Adipose tissue (tissue), 3 donors: ENCODE data around the gene RPTOR. TPM values are rescaled to one million over a fixed set of nuclear protein-coding genes. Genes with fewer than 3 reads are reported as not detected.
"Not testable (repeated sequence)": the region's sequence is repeated elsewhere in the genome, so short reads cannot be mapped to it uniquely, and the experiment has no call there.

Experiments
- H3K27ac ChIP-seq: one replicate; pipeline ENCODE4 v1.5.1; 2013; ENCODE audit warnings: low read depth, low read length
- WGBS, 3 donors: extraction: QIAGEN DNeasy Blood & Tissue Kit; methylation state at CpG; one replicate each; pipeline ENCODE4 v1.1.7; 2013; 5-methylcytosine and 5-hydroxymethylcytosine counted together
- polyA plus RNA-seq, 3 donors: library from polyadenylated mRNA; stranded (reverse); fragments of 200-250 nt; gene quantifications; one replicate each; pipeline ENCODE4 v1.2.3, GENCODE V29; 2013
- donor health status: healthy with polysubstance abuse.
- donor health status: Bipolar disorder and iron deficiency.
- donor health status: healthy.

Gene RPTOR
- polyA plus RNA-seq, 3 donors, result 5.8 to 13.2 (median 7.5) TPM

GRCh38 chr17:80691784-80692183 is 147.1 kb downstream of the RPTOR start:
- WGBS, 3 donors, result 95 to 96% (median 96%) methylated on average over 10 of the region's 10 CpGs
- no peak overlapping the region for H3K27ac ChIP-seq

DNA sequence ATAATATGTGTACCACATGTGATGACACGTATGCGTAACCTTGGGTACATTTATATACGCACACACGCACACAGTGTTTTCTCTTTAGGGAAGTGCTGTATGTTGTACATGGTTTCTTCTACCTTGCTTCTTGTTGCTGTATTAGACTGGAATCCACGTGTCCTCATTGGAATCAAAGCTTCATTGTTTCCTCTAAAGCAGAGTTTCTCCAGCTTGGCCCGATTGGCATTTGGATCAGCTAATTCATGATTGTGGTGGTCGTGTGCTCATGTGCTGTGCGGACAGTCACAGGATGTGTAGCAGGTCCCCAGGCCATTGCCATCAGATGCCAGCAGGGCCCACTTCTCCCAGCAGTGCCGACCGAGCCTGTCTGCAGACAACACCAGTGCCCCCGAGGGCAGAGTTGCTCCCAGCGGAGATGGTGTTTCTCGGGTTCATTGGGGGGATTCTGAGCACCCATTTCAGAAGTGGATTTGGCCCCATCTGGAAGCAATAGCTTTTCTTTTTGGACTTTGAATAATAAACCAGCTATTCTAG is 148.4 kb downstream of the RPTOR start:
- WGBS, 3 donors, result 84 to 87% (median 86%) methylated on average over 13 of the region's 13 CpGs
- H3K27ac ChIP-seq, result no peak overlapping the region

DNA sequence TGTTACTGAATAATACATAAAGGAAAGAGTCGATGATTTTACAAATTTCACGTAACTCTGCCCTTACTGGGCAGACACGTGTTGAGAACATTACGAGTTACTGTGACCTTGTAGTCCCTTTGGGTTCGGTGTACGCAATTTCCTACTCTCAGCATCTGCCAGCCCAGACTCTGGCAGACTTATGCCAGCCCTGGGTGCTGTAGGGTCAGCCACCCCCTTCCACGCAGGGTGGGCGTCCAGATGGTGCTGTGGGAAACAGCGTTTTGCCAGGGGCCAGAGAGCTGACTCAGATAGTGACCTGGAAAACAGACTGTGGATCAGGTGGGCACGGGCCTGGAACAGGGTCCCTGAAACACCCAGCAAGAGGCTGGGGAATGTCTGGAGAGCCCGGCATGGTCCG is 148.9 kb downstream of the RPTOR start:
- 70 to 90% (median 73%) methylated on average over 12 of the region's 12 CpGs for WGBS, 3 donors
- H3K27ac ChIP-seq, result no peak overlapping the region

- WGBS, 3 donors, result 83 to 88% (median 86%) methylated on average over 28 of the region's 28 CpGs
- no peak overlapping the region for H3K27ac ChIP-seq
Measured at GRCh38 chr17:80694085-80694991, 149.7 kb downstream of the RPTOR start.

- WGBS, 3 donors, result 55 to 86% (median 85%) methylated on average over 28 of the region's 28 CpGs
Measured at GRCh38 chr17:80694992-80695912, 150.6 kb downstream of the RPTOR start.

DNA sequence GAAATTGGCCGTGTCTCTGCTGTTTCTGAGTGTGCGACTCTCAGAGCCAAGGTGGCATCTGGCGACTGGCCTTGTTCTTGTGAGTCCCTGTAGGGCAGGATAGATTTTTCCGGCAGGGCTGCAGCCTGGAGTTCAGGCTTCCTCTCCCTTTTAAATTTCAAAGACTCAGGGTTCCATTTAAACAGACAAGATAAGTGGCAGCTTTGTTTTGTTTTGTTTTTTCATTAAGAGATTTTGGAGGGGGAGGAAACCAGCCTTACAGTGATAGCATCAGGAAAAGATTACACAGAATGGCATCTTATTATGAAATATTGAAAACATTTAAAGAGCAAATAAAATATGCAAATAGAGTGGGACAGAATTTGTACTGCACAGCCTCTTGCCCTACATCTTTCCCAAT is 151.3 kb downstream of the RPTOR start:
- no peak overlapping the region for H3K27ac ChIP-seq
- 22 to 71% (median 69%) methylated on average over 4 of the region's 4 CpGs for WGBS, 3 donors

More at GRCh38 chr17:80694992-80695912, 150.6 kb downstream of the RPTOR start:
- H3K27ac ChIP-seq, result no peak overlapping the region

- H3K27ac ChIP-seq, result no peak overlapping the region
- 83 to 89% (median 88%) methylated on average over 14 of the region's 14 CpGs for WGBS, 3 donors
Measured at GRCh38 chr17:80696456-80696855, 151.8 kb downstream of the RPTOR start.

GRCh38 chr17:80696964-80697363 is 152.3 kb downstream of the RPTOR start:
- H3K27ac ChIP-seq, result no peak overlapping the region
- WGBS, 3 donors, result 89 to 93% (median 90%) methylated on average over 5 of the region's 5 CpGs

GRCh38 chr17:80698297-80698696 is 153.7 kb downstream of the RPTOR start:
- H3K27ac ChIP-seq, result no peak overlapping the region
- 82 to 95% (median 84%) methylated on average over 13 to 14 of the region's 14 CpGs for WGBS, 3 donors

GRCh38 chr17:80699205-80699604 is 154.6 kb downstream of the RPTOR start:
- 92 to 100% (median 95%) methylated on average over 3 of the region's 3 CpGs for WGBS, 3 donors
- H3K27ac ChIP-seq, result not testable (repeated sequence)

DNA sequence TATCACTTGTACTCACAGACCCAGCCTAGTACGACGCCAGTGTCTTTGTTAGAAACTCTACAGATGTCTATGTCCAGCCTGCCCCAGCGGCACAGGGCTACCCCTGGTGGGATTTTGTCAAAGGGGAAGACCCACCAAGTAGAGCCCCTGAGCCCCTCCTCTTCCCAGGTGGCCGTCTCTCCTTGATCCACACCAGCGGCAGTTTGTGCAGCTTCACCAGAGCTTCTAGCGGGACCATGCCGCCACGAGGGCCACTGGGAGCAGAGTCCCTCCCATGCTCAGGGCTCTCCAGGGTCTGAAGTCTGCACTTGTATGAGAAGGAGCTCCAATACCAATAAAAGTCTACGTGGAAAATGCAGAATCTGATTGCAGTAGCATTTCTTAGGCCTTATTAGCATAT is 157.1 kb downstream of the RPTOR start:
- 92 to 94% (median 94%) methylated on average over 9 of the region's 9 CpGs for whole genome bisulfite sequencing, 3 donors
- H3K27ac ChIP-seq, result no peak overlapping the region

DNA sequence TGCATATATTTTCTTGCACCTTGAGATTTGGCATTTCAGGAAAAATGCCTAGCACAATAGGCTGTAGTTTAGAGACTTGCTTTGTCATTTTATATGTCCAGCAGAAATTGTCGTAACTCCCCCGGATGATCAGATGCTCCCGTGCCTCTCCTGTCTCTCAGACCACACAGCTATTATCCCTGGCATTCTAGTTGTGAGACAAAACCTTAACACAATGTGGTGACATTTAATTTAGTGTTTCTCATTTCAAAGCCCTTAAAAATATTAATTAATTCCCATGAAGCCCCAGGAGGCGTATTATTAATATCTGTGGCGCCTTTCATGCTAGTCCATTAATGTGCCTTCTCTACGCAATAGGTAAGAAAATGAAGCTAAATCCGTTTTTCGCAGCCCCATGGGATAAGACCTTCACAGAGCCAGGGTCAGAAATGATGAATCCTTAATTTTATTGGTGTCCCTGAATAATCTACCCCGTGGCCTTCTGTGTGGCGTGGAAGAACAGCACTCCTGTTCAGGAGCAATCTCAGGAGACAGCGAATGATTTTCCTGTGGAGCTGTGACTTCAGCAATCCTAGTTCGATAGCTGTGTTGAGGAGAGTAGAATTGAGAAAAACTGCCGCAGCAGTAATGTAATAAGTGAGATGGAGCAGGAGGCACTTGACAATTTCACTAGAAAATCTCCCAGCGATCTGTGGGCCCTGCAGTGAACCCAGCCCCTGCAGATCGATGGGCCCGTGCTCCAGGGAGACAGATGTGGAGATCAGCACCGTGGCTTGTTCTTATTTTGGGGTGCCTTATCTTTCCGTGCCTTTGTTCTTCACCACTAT is 157.9 kb downstream of the RPTOR start:
- 88 to 92% (median 92%) methylated on average over 18 of the region's 18 CpGs for WGBS, 3 donors

DNA sequence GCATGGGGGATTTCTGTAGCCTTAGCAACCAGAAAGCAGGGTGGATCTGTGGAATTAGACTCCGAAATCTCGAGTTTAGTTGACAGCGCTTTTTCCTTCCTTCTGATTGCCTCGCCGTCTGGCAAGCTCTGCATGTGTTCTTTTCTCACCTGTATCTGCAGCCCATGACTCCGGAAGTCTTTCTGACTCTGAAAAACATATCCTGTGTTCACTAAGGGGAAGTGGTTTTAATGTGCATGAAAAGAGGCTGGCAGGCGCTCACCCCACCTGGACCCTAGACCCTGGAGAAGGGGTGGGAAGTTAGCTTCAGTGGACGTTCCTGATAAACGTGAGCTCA is 158.5 kb downstream of the RPTOR start:
- 47 to 68% (median 61%) methylated on average over 9 of the region's 9 CpGs for WGBS, 3 donors
- H3K27ac ChIP-seq, result no peak overlapping the region

More for the DNA sequence above, 157.9 kb downstream of the RPTOR start:
- no peak overlapping the region for H3K27ac ChIP-seq

GRCh38 chr17:80704381-80704819 is 159.8 kb downstream of the RPTOR start:
- WGBS, 3 donors, result 64 to 91% (median 76%) methylated on average over 3 of the region's 3 CpGs
- no peak overlapping the region for H3K27ac ChIP-seq

GRCh38 chr17:80704894-80705293 is 160.3 kb downstream of the RPTOR start:
- 79 to 93% (median 85%) methylated on average over 13 of the region's 13 CpGs for WGBS, 3 donors
- H3K27ac ChIP-seq, result no peak overlapping the region

- WGBS, 3 donors, result 76 to 79% (median 76%) methylated on average over 5 of the region's 5 CpGs
- H3K27ac ChIP-seq, result no peak overlapping the region
Measured at GRCh38 chr17:80705988-80706387, 161.3 kb downstream of the RPTOR start.

- WGBS, 3 donors, result 37 to 84% (median 72%) methylated on average over 5 of the region's 5 CpGs
- no peak overlapping the region for H3K27ac ChIP-seq
Measured at GRCh38 chr17:80706463-80706867, 161.8 kb downstream of the RPTOR start.

GRCh38 chr17:80708480-80708879 is 163.8 kb downstream of the RPTOR start:
- WGBS, 3 donors, result 81 to 86% (median 85%) methylated on average over 6 of the region's 6 CpGs
- H3K27ac ChIP-seq, result no peak overlapping the region
